Bronchial epithelial cell (primary cell): Measurements from ENCODE around the gene IMMT. TPM values are rescaled to one million over a fixed set of nuclear protein-coding genes. Genes with fewer than 3 reads are reported as not detected.

Source experiments
- DNase-seq: peaks from one replicate; pipeline ENCODE4 v3.0.0-alpha.2; 2010; ENCODE audit warnings: low read depth
- FAIRE-seq: peaks from 2 replicates; lab custom pipeline; 2011; peaks lifted over from hg19 to GRCh38; lab: Jason Lieb, UNC
- H3K27me3 ChIP-seq: 2 replicates; pipeline ENCODE4 v1.5.1; 2011; ENCODE audit warnings: low read length; ENCODE audit not compliant: control insufficient read depth, insufficient read depth
- H3K36me3 ChIP-seq: 2 replicates; pipeline ENCODE4 v1.5.1; 2011; ENCODE audit warnings: low read length; ENCODE audit not compliant: control insufficient read depth, insufficient read depth
- H3K4me3 ChIP-seq: 2 replicates; pipeline ENCODE4 v1.5.1; 2011; ENCODE audit warnings: mild to moderate bottlenecking, low read depth, low read length, control low read depth
- CTCF ChIP-seq: IDR thresholded peaks from 2 replicates; pipeline ENCODE4 v1.5.1; 2011; ENCODE audit warnings: mild to moderate bottlenecking, moderate library complexity, low read length, control low read depth, inconsistent platforms; ENCODE audit not compliant: insufficient read depth, severe bottlenecking
- total RNA-seq: library from RNA; depleted of rRNA; stranded (reverse); fragments of >200 nt; gene quantifications from 2 replicates; pipeline ENCODE4 v1.2.1, GENCODE V29; 2014

IMMT gene
- total RNA-seq, 1 donor from 2014 or later: 32.4 TPM

GRCh38 chr2:86239745-86240144 lies 44.5 kb upstream of the IMMT start:
- TF ChIP-seq CTCF: no peak
- DNase-seq (no peak), FAIRE-seq (no peak)
- Histone ChIP-seq H3K4me3 (no peak overlapping the region), H3K27me3 (no peaks in the 10 kb centered on the region), H3K36me3 (no peaks in the 10 kb centered on the region)

GRCh38 chr2:86239326-86239725 lies 44.1 kb upstream of the IMMT start:
- Histone ChIP-seq H3K36me3 (no peaks in the 10 kb centered on the region), H3K4me3 (no peak overlapping the region), H3K27me3 (no peaks in the 10 kb centered on the region)
- DNase-seq (no peak), FAIRE-seq (no peak)
- TF ChIP-seq CTCF: no peak

GRCh38 chr2:86238354-86238753 lies 43.1 kb upstream of the IMMT start:
- FAIRE-seq: no peak
- no peaks in the 10 kb centered on the region for H3K27me3 ChIP-seq

GRCh38 chr2:86237172-86237571 lies 41.9 kb upstream of the IMMT start:
- no peak for FAIRE-seq
- Histone ChIP-seq H3K36me3 (no peaks in the 10 kb centered on the region), H3K27me3 (no peaks in the 10 kb centered on the region), H3K4me3 (no peak overlapping the region)
- no peak for TF ChIP-seq CTCF
- DNase-seq: no peak

More at GRCh38 chr2:86238354-86238753, 43.1 kb upstream of the IMMT start:
- H3K36me3 ChIP-seq: no peaks in the 10 kb centered on the region
- TF ChIP-seq CTCF: no peak
- peak; percentile 22 for DNase-seq
- H3K4me3 ChIP-seq: no peak overlapping the region

- no peak for FAIRE-seq
Measured at GRCh38 chr2:86235196-86235980, 40.1 kb upstream of the IMMT start.

More at GRCh38 chr2:86235196-86235980, 40.1 kb upstream of the IMMT start:
- DNase-seq: no peak
- Histone ChIP-seq H3K27me3 (no peaks in the 10 kb centered on the region), H3K4me3 (no peak overlapping the region), H3K36me3 (no peaks in the 10 kb centered on the region)
- TF ChIP-seq CTCF: no peak
